DND-41 (cell line): ENCODE results near the gene HRAS.

Source experiments
- EZH2 ChIP-seq: IDR thresholded peaks from 3 replicates; pipeline ENCODE4 v1.6.1; 2012; ENCODE audit warnings: borderline replicate concordance, low read depth, mild to moderate bottlenecking, moderate library complexity, low read length, inconsistent platforms; ENCODE audit not compliant: severe bottlenecking
- TF ChIP-seq, protein P1 (sequence below): IDR thresholded peaks from 2 replicates; pipeline ENCODE4 v1.5.1; 2012; ENCODE audit warnings: borderline replicate concordance, low read length, moderate library complexity, mild to moderate bottlenecking; ENCODE audit not compliant: poor library complexity, severe bottlenecking; ENCODE audit errors: extremely low read depth

DNA sequence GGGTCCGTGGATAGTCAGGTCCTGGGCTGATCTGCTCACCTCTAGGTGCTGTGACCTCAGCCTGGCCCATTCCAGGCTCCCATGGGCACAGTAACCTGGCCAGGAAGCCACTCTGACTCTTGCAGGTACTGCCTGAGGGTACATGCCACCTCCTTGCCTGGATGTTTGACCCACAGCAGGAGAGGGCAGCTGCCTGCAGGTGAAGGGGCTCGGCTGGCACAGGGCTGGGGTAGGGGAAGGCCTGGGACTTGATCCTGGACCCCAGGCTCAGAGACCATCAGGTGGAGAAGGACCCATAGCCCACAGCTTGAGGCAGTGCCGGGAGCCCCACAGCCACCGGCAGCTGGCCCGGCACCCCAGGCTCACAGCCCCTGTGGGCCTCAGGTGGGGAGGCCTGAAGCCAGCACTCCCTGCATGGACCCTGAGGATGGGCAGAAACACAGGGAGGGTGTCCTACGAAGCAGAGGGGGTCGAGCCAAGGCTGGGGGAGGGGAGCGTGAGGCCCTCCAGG lies 4.7 kb upstream of the HRAS start:
- TF ChIP-seq, protein P1, sequence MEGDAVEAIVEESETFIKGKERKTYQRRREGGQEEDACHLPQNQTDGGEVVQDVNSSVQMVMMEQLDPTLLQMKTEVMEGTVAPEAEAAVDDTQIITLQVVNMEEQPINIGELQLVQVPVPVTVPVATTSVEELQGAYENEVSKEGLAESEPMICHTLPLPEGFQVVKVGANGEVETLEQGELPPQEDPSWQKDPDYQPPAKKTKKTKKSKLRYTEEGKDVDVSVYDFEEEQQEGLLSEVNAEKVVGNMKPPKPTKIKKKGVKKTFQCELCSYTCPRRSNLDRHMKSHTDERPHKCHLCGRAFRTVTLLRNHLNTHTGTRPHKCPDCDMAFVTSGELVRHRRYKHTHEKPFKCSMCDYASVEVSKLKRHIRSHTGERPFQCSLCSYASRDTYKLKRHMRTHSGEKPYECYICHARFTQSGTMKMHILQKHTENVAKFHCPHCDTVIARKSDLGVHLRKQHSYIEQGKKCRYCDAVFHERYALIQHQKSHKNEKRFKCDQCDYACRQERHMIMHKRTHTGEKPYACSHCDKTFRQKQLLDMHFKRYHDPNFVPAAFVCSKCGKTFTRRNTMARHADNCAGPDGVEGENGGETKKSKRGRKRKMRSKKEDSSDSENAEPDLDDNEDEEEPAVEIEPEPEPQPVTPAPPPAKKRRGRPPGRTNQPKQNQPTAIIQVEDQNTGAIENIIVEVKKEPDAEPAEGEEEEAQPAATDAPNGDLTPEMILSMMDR: no peak
- TF ChIP-seq EZH2: no peak
